Neural progenitor cell (in vitro differentiated cells): ENCODE results near the gene FAM118A.

ENCODE experiments used
- CTCF ChIP-seq: fragments of 200-600 bp; sonication (generic); IDR thresholded peaks from 2 replicates; pipeline ENCODE4 v1.5.1; 2017; ENCODE audit warnings: antibody characterized with exemption, mild to moderate bottlenecking
- EZH2 ChIP-seq: fragments of 200-600 bp; sonication (generic); IDR thresholded peaks from 2 replicates; pipeline ENCODE4 v1.6.1; 2017; ENCODE audit warnings: antibody characterized with exemption, mild to moderate bottlenecking, moderate library complexity

DNA sequence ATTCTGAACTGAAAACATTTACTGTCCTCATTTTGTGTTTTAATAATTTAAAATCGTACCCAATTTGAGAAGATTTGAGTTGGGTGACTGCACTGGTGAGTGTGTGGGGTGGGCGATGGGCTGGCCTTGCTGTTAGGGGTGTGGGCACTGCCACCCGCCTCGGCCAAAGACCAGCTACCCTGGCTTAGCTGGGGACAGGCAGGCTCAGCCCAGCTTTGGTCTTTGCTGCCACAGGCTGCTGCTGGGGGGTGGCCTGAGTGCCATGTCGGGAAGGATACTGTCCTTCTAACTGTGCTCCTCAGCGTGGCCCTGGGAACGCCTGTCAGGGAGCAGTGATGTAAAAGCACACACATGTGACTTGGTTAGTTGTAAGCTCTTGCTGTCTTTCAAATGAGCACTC, 22.3 kb downstream of the FAM118A start:
- TF ChIP-seq CTCF (no peak), EZH2 (no peak)
